Measurements from ENCODE around the gene BMI1. TPM values are rescaled to one million over a fixed set of nuclear protein-coding genes. Genes with fewer than 3 reads are reported as not detected.

Gene BMI1
- total RNA-seq, 4 donors from 2014 or later = 15.6 to 47.9 (median 17.6) TPM

DNA sequence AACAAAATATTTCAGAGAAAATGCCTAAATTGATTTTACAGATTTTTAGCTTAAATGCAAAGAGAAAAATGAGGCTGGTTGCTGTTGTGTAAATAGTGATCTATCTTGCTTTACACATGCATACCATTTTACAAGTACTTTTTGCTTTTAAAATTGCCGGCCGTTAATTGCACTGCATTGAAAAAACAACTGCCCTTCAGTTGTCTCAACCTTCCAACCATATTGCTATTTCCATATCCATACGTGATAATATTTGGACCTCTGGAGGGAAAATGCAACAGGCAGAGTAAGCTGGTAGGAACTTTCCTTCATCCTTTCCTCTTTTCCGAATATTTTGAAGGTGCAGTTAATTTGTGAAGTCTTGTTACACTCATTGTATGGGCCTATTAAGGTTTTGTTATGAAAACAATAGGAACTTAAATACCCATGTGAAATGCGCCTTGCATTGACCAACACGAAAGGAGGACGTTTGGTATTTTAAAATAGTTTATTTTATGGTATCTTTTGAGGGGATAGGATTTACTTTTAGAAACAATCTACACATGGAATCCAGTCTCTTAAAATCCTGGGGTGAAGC is 11.3 kb downstream of the BMI1 start:
- no peak for TF ChIP-seq CTCF (IDR thresholded peaks at IDR 0.05)
- TF ChIP-seq POLR2A (IDR thresholded peaks at IDR 0.05) = no peak
- Histone ChIP-seq H3K27ac (no peak overlapping the region), H3K9me3 (peaks cover 0 to 6% (median 2%) of the 10 kb centered on the region in 4 donors), H3K36me3 (peaks cover 0 to 12% (median 0%) of the 10 kb centered on the region in 3 donors), H3K4me1 (peaks cover 0 to 33% (median 14%) of the 10 kb centered on the region in 4 donors), H3K27me3 (peaks cover 0 to 37% of the 10 kb centered on the region in 2 donors), H3K4me3 (no peak overlapping the region)
- DNase-seq = no peak

DNA sequence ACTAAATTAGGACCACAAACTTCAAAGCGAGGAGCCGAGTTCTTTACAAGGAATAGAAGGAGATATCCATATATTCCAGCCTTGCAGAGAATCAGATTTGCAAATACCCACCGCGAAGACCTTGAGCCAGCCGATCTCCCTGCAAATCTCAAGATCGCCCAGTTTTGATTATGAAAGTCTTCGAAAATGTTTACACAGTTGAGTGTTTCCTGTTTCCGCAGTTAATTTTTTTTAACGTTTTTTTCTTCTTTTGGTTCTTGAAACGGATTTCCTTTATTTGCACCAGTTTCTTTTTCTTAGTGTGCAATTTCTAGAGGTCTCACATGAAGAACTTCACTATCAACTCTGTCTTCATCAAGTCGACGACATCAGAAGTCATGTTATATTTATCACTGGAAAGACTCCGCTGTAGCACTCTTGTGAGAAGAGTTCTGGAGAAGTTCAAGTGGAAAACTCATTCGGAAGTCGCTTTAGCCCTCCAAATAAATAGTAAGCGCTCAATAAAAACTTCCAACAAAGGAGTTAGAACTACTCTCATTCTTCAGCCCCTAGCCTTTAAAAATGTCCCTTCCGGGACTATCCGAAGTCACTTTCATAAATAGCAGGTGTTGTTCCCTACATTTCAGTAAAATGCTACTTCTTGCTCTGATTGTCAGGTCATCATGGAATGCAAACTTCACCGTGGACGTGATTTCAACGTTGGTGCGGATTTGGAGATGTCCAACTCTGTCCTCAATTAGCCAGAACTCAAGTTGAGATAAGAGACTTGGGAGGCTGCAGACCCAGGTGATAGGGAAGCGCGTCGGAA is 12.5 kb downstream of the BMI1 start:
- TF ChIP-seq POLR2A (IDR thresholded peaks at IDR 0.05) (no peak), CTCF (IDR thresholded peaks at IDR 0.05) (no peak)
- Histone ChIP-seq H3K27me3 (peaks cover 6 to 48% of the 10 kb centered on the region in 2 donors), H3K9me3 (peaks cover 0 to 6% (median 2%) of the 10 kb centered on the region in 4 donors), H3K27ac (peak overlapping the region in 3 of 4 donors; percentile 25 to 67 (median 37)), H3K4me3 (peak overlapping the region in 1 of 4 donors; percentile 8), H3K4me1 (peaks cover 0 to 33% (median 14%) of the 10 kb centered on the region in 4 donors), H3K36me3 (peaks cover 0 to 12% (median 0%) of the 10 kb centered on the region in 3 donors)
- no peak for DNase-seq

- Histone ChIP-seq H3K27ac (peak overlapping the region in 1 of 4 donors; percentile 67), H3K9me3 (peaks cover 0 to 6% (median 2%) of the 10 kb centered on the region in 4 donors), H3K4me1 (peaks cover 0 to 33% (median 14%) of the 10 kb centered on the region in 4 donors), H3K27me3 (peaks cover 6 to 50% of the 10 kb centered on the region in 2 donors), H3K4me3 (no peak overlapping the region), H3K36me3 (peaks cover 0 to 10% (median 0%) of the 10 kb centered on the region in 3 donors)
- no peak for DNase-seq
- TF ChIP-seq POLR2A (IDR thresholded peaks at IDR 0.05) (no peak), CTCF (IDR thresholded peaks at IDR 0.05) (no peak)
Observed at GRCh38 chr10:22333975-22334282, 13.0 kb downstream of the BMI1 start.

- TF ChIP-seq POLR2A (IDR thresholded peaks at IDR 0.05) = no peak
- no peak for TF ChIP-seq CTCF (IDR thresholded peaks at IDR 0.05)
- H3K27me3 ChIP-seq = peaks cover 6 to 50% of the 10 kb centered on the region in 2 donors
- DNase-seq = peak in 2 of 3 donors; percentile 51
- H3K27ac ChIP-seq = peak overlapping the region in 2 of 4 donors; percentile 25 to 66
- H3K36me3 ChIP-seq = peaks cover 0 to 3% (median 0%) of the 10 kb centered on the region in 3 donors
- peak overlapping the region; percentile 39 to 58 (median 52) for H3K4me3 ChIP-seq
- peaks cover 0 to 6% (median 2%) of the 10 kb centered on the region in 4 donors for H3K9me3 ChIP-seq
- peaks cover 0 to 33% (median 14%) of the 10 kb centered on the region in 4 donors for H3K4me1 ChIP-seq
Observed at GRCh38 chr10:22334414-22335172, 13.7 kb downstream of the BMI1 start.

- DNase-seq = peak; percentile 65 to 81 (median 68)
Observed at GRCh38 chr10:22335173-22335933, 14.5 kb downstream of the BMI1 start.

More at GRCh38 chr10:22335173-22335933, 14.5 kb downstream of the BMI1 start:
- peaks cover 6 to 50% of the 10 kb centered on the region in 2 donors for H3K27me3 ChIP-seq
- peaks cover 0 to 38% (median 14%) of the 10 kb centered on the region in 4 donors for H3K4me1 ChIP-seq
- peak overlapping the region in 2 of 4 donors; percentile 25 to 66 for H3K27ac ChIP-seq
- H3K4me3 ChIP-seq = peak overlapping the region; percentile 39 to 58 (median 52)
- no peaks in the 10 kb centered on the region for H3K36me3 ChIP-seq
- H3K9me3 ChIP-seq = peaks cover 0 to 6% (median 2%) of the 10 kb centered on the region in 4 donors
- peak in 4 of 6 experiments; percentile 5 to 34 (median 28) for TF ChIP-seq CTCF (IDR thresholded peaks at IDR 0.05)
- TF ChIP-seq POLR2A (IDR thresholded peaks at IDR 0.05) = no peak

Data from Peyer's patch (tissue), 4 donors.